ENCODE results near the gene CTBP2.

- TF ChIP-seq CTCF (IDR thresholded peaks at IDR 0.05) (no peak), POLR2A (IDR thresholded peaks at IDR 0.05) (no peak)
Measured at GRCh38 chr10:125145636-125146035, 14.7 kb downstream of the CTBP2 start.
